SK-N-MC (cell line): ENCODE measurements around the gene CLDN19.

Experiments
- DNase-seq: peaks from one replicate; pipeline ENCODE4 v3.0.0-alpha.2; 2011; ENCODE audit warnings: low read depth, low spot score
- H3K27ac ChIP-seq: fragments of 200-600 bp; sonication (generic); 2 replicates; pipeline ENCODE4 v1.5.1; 2016; ENCODE audit warnings: mixed run types
- H3K36me3 ChIP-seq: fragments of 200-600 bp; sonication (generic); 2 replicates; pipeline ENCODE4 v1.6.1; 2017; ENCODE audit warnings: antibody characterized with exemption, low read length, mixed read lengths; ENCODE audit not compliant: insufficient read depth
- H3K4me3 ChIP-seq: fragments of 200-600 bp; sonication (generic); 2 replicates; pipeline ENCODE4 v1.5.1; 2016
- H3K9ac ChIP-seq: fragments of 200-600 bp; sonication (generic); 2 replicates; pipeline ENCODE4 v1.8.0; 2017; ENCODE audit warnings: mixed run types, mixed read lengths; ENCODE audit not compliant: insufficient read length
- H3K9me3 ChIP-seq: fragments of 200-600 bp; sonication (generic); 2 replicates; pipeline ENCODE4 v1.6.1; 2017; ENCODE audit warnings: low read depth, mild to moderate bottlenecking, antibody characterized with exemption, low read length, moderate library complexity, mixed read lengths
- EZH2 ChIP-seq: fragments of 200-600 bp; sonication (generic); IDR thresholded peaks from one replicate; pipeline ENCODE4 v1.6.1; 2017; ENCODE audit warnings: antibody characterized with exemption
- FOXP2 ChIP-seq: optimal IDR thresholded peaks from 2 replicates; pipeline ENCODE3; 2011; ENCODE audit warnings: mild to moderate bottlenecking, moderate library complexity; ENCODE audit not compliant: insufficient read depth; ENCODE audit errors: extremely low read length, control extremely low read depth
- POLR2AphosphoS5 ChIP-seq: IDR thresholded peaks from 2 replicates; pipeline ENCODE4 v1.6.1; 2012; ENCODE audit warnings: mild to moderate bottlenecking, low read depth, low read length, borderline replicate concordance

The CLDN19 gene

GRCh38 chr1:42737986-42738677 is 1.9 kb downstream of the CLDN19 start:
- no peaks in the 10 kb centered on the region for H3K36me3 ChIP-seq
- H3K27ac ChIP-seq, result no peak overlapping the region
- H3K9ac ChIP-seq, result no peak overlapping the region
- TF ChIP-seq EZH2, result no peak
- no peak for TF ChIP-seq POLR2AphosphoS5
- no peak for TF ChIP-seq FOXP2
- H3K9me3 ChIP-seq, result no peaks in the 10 kb centered on the region
- H3K4me3 ChIP-seq, result no peak overlapping the region
- DNase-seq, result no peak

- Histone ChIP-seq H3K9ac (no peak overlapping the region), H3K27ac (no peak overlapping the region), H3K4me3 (no peak overlapping the region), H3K36me3 (no peaks in the 10 kb centered on the region), H3K9me3 (no peaks in the 10 kb centered on the region)
- TF ChIP-seq FOXP2, result no peak
- TF ChIP-seq POLR2AphosphoS5, result no peak
- no peak for TF ChIP-seq EZH2
- no peak for DNase-seq
These were observed 2.8 kb downstream of the CLDN19 start for GRCh38 chr1:42737257-42737656.

- Histone ChIP-seq H3K27ac (no peak overlapping the region), H3K4me3 (no peak overlapping the region), H3K9ac (no peak overlapping the region), H3K36me3 (no peaks in the 10 kb centered on the region), H3K9me3 (no peaks in the 10 kb centered on the region)
- TF ChIP-seq EZH2 (no peak), POLR2AphosphoS5 (no peak), FOXP2 (no peak)
- no peak for DNase-seq
These were observed 3.4 kb downstream of the CLDN19 start for GRCh38 chr1:42736571-42737200.

- Histone ChIP-seq H3K4me3 (no peak overlapping the region), H3K36me3 (no peaks in the 10 kb centered on the region), H3K27ac (no peak overlapping the region), H3K9ac (no peak overlapping the region), H3K9me3 (no peaks in the 10 kb centered on the region)
- TF ChIP-seq FOXP2 (no peak), EZH2 (no peak), POLR2AphosphoS5 (no peak)
- no peak for DNase-seq
These were observed 3.9 kb downstream of the CLDN19 start for GRCh38 chr1:42736152-42736551.

- DNase-seq, result no peak
These were observed 4.4 kb downstream of the CLDN19 start for GRCh38 chr1:42735477-42736105.

GRCh38 chr1:42735056-42735455 is 5.0 kb downstream of the CLDN19 start:
- Histone ChIP-seq H3K36me3 (no peaks in the 10 kb centered on the region), H3K9ac (no peak overlapping the region), H3K27ac (no peak overlapping the region), H3K4me3 (no peak overlapping the region), H3K9me3 (no peaks in the 10 kb centered on the region)
- TF ChIP-seq POLR2AphosphoS5 (no peak), EZH2 (no peak)
- DNase-seq, result no peak

More at GRCh38 chr1:42735477-42736105, 4.4 kb downstream of the CLDN19 start:
- H3K36me3 ChIP-seq, result no peaks in the 10 kb centered on the region
- H3K27ac ChIP-seq, result no peak overlapping the region
- no peak overlapping the region for H3K4me3 ChIP-seq
- no peak for TF ChIP-seq POLR2AphosphoS5
- TF ChIP-seq EZH2, result no peak
- no peak for TF ChIP-seq FOXP2
- no peaks in the 10 kb centered on the region for H3K9me3 ChIP-seq
- H3K9ac ChIP-seq, result no peak overlapping the region

GRCh38 chr1:42734201-42735035 is 5.6 kb downstream of the CLDN19 start:
- no peak for DNase-seq
- Histone ChIP-seq H3K9ac (no peak overlapping the region), H3K36me3 (no peaks in the 10 kb centered on the region), H3K4me3 (no peak overlapping the region), H3K27ac (no peak overlapping the region), H3K9me3 (no peaks in the 10 kb centered on the region)
- TF ChIP-seq FOXP2 (no peak), EZH2 (no peak), POLR2AphosphoS5 (no peak)
